Measurements from ENCODE around the gene STAT1. TPM values are rescaled to one million over a fixed set of nuclear protein-coding genes. Genes with fewer than 3 reads are reported as not detected.

STAT1 gene
- total RNA-seq, 1 experiment from 2014 or later, result 76.5 TPM

GRCh38 chr2:190920085-190920484, 93.9 kb downstream of the STAT1 start:
- Histone ChIP-seq H3K27me3 (replicated peaks; ENCODE audit: insufficient read depth, low read depth, low read length, poor library complexity) (no peaks in the 10 kb centered on the region), H3K4me3 (ENCODE audit: low read depth, low read length, poor library complexity, severe bottlenecking) (no peak overlapping the region), H3K9me3 (ENCODE audit: low read depth, low read length, poor library complexity, severe bottlenecking) (no peaks in the 10 kb centered on the region), H3K27ac (ENCODE audit: low read depth, low read length, poor library complexity, severe bottlenecking) (no peak overlapping the region), H3K4me1 (ENCODE audit: insufficient read depth, low read length, poor library complexity, severe bottlenecking) (no peaks in the 10 kb centered on the region), H3K36me3 (ENCODE audit: insufficient read depth, low read length, poor library complexity, severe bottlenecking) (peaks cover 64% of the 10 kb centered on the region)
- no peak for DNase-seq (ENCODE audit: low spot score)
- POLR2A ChIA-PET (ENCODE audit: low non-redundant PET), result no interaction called here
- TF ChIP-seq, protein P1, sequence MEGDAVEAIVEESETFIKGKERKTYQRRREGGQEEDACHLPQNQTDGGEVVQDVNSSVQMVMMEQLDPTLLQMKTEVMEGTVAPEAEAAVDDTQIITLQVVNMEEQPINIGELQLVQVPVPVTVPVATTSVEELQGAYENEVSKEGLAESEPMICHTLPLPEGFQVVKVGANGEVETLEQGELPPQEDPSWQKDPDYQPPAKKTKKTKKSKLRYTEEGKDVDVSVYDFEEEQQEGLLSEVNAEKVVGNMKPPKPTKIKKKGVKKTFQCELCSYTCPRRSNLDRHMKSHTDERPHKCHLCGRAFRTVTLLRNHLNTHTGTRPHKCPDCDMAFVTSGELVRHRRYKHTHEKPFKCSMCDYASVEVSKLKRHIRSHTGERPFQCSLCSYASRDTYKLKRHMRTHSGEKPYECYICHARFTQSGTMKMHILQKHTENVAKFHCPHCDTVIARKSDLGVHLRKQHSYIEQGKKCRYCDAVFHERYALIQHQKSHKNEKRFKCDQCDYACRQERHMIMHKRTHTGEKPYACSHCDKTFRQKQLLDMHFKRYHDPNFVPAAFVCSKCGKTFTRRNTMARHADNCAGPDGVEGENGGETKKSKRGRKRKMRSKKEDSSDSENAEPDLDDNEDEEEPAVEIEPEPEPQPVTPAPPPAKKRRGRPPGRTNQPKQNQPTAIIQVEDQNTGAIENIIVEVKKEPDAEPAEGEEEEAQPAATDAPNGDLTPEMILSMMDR (conservative IDR thresholded peaks at IDR 0.05; ENCODE audit: low read depth, low read length), result no peak
- TF ChIP-seq EZH2 (IDR thresholded peaks at IDR 0.05; ENCODE audit: borderline replicate concordance, low read depth, low read length, poor library complexity, severe bottlenecking), result no peak
- intact Hi-C loops (cut with micrococcal nuclease; ENCODE audit: unreplicated experiment), result no loop called here
- CTCF ChIA-PET, result no interaction called here
- BruUV-seq (replicated peaks), result no TSS peak

Other genes starting within 250 kb of the STAT1 start
- gene GLS, start 133.3 kb downstream of the STAT1 start, total RNA-seq (2021), result 99.5 and 116 TPM in 2 replicates
- 0.33 and 0.71 TPM in 2 replicates for gene STAT4, start 136.8 kb upstream of the STAT1 start, total RNA-seq (2021)
- 37.8 and 48.3 TPM in 2 replicates for gene MYO1B, start 231.2 kb upstream of the STAT1 start, total RNA-seq (2021)